IPS DF 19.7 (cell line): ENCODE data around the gene RSPH6A.

Experiments
- DNase-seq: peaks from one replicate; pipeline ENCODE4 v3.0.0-alpha.2; 2013; ENCODE audit warnings: low read depth, low spot score

Gene RSPH6A

GRCh38 chr19:45781214-45782161 lies 33.6 kb downstream of the RSPH6A start:
- no peak for DNase-seq

- DNase-seq, result no peak
Measured at GRCh38 chr19:45780448-45781213, 34.5 kb downstream of the RSPH6A start.

DNA sequence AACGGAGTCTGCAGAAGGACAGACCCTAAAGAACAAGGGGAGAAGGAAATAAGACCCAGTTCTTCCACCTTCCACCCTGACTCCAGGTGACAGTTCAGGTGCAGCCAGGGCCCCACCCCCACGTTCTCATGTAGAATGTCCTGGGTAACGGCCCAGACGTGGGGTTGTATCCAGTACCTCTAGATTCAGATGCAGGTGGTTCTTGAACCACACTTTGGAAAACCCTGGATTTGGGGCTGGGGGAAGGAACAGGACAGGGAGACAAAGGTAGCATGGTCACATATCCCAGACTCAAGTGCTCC lies 35.0 kb downstream of the RSPH6A start:
- DNase-seq, result no peak

GRCh38 chr19:45779231-45780145 lies 35.6 kb downstream of the RSPH6A start:
- no peak for DNase-seq

- no peak for DNase-seq
Measured at GRCh38 chr19:45778010-45778661, 37.0 kb downstream of the RSPH6A start.

DNA sequence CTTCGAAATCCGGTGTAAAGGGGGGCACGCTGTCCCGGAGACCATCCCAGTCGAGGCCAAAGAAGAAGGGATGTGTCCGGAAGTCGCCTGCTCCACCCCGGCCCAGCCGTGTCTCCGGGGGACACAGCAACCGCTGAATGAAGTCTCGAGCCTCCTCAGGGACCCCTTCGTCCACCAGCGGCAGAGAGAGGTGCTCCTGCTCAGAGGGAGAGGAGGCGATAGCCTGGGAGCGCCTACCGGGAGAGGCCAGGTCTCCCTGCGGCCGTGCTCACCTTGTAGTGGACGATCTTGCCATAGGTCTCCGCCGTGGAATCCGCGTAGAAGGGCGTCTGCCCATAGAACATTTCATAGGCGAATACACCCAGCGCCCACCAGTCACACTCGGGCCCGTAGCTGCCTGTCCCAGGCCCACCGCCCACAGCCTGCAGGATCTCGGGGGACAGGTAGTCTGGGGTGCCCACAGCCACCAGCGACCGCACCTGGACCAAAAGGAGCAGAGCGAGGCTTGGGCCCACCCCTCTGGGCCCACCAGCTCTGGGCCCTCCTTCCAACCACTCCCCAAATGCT lies 37.6 kb downstream of the RSPH6A start:
- DNase-seq, result no peak

DNA sequence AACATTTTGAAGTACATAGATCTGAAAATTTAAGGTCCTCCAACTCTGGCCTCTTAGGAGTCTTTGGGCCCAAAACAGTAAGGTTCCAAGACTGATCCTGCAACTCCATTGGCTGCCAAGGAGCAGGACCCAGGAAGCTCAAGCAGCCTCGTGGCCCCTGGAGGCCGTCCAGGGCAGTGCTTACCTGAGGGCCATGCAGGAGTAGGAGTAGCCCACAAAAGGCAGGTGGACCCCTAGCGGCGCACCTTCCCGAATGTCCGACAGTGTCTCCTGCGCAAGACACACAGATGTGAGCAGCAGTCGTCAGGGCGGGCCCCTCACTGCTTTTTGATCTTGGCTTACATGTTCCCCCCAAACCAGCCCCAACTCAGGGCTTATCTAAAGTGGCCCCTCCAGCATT lies 40.3 kb downstream of the RSPH6A start:
- DNase-seq, result peak; percentile 71

DNA sequence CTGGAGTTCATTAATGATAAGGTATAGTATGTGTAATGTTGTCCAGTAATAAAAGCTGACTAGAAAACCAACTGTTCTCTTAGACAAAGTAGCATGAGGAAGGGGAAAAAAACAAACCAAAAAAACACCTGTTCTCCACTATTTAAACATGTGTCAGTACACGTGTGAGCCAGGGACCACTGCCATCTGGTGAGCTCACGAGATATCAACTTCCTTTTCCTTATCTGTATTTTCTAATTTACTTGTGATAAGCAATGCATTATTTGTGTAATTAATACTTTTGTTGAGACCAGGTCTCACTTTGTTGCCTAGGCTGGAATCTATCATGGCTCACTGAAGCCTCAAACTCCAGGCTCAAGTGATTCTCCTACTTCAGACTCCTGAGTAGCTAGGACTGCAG lies 41.7 kb downstream of the RSPH6A start:
- no peak for DNase-seq

DNA sequence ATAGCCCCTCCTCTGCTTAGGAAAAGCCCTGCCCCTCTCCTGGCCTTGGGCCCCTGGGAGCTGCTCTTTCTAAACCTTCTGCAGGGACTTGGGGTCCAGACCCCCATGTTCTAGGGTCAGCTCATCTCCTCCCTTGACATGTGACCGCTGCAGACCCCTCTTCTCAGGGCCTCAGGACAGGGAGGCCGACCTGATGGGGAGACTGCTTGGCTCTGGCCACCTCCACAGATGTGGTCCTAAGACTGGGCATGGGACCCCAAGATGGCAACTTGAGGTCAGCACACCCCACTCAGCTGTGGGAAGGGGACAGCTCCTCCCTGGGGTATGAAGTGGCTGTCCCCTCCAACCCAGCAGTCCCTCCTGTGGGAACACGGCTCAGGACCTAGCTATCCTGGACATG lies 42.2 kb downstream of the RSPH6A start:
- DNase-seq, result no peak

DNA sequence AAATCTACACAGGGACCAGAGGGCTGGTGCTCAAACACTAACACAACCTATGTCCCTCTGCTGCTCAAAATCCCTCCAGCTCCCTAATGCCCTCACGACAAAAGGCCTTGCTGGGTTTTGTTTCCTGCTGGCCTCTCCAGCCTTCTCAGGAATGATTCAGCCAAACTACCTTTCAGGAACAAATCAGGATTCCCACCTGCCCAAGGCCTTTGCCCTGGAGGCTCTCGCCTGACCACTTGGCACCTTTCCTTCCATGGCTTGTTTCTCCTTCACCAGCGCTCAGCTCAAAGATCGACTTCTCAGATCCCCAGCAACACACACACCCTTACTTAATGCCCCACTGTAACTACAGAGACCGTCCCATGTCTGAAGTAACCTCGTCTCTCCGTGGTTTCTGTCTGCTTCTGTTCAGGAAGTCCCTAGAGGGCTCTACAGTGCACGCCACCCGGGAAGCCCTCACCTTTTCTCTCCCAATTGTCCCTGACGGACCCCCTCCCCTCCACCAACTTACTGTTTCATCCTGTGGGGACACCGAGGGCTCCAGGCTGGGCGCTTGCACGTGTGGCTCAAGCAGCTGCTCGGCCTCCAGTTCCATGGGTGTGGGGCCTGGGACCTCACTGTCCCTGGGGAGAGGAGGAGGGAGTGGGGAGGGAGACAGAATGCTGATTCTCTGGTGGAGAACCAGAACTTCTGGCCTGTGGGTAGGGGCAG lies 42.8 kb downstream of the RSPH6A start:
- no peak for DNase-seq

DNA sequence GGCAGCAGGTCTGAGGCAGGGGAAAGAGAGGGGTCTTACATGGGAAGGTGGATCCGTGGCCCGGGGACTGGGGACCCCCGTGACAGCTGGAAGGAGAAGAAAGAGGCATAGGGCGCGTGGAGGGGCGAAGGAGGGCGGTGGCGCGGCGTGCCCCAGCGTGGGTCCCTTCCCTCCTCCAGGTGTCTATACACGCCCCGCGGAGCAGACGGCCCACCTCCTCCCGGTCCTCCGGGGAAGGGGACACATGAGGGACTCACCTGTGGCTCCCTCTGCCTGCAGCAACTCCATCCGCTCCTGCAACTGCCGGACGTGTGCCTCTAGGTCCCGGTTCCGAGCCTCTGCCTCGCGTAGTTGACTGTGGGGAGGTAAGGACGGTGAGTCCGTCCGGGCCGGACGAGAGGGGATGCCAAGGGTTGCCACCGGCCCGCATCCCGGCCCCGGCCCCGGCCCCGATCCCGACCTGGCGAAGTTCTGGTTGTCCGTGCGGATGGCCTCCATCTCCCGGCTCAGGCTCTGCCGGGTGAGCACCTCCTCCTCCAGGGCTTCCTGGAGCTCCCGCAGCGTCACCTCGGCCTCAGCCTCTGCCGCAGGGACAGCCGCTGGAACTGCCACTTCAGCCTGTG lies 43.7 kb downstream of the RSPH6A start:
- DNase-seq, result no peak

DNA sequence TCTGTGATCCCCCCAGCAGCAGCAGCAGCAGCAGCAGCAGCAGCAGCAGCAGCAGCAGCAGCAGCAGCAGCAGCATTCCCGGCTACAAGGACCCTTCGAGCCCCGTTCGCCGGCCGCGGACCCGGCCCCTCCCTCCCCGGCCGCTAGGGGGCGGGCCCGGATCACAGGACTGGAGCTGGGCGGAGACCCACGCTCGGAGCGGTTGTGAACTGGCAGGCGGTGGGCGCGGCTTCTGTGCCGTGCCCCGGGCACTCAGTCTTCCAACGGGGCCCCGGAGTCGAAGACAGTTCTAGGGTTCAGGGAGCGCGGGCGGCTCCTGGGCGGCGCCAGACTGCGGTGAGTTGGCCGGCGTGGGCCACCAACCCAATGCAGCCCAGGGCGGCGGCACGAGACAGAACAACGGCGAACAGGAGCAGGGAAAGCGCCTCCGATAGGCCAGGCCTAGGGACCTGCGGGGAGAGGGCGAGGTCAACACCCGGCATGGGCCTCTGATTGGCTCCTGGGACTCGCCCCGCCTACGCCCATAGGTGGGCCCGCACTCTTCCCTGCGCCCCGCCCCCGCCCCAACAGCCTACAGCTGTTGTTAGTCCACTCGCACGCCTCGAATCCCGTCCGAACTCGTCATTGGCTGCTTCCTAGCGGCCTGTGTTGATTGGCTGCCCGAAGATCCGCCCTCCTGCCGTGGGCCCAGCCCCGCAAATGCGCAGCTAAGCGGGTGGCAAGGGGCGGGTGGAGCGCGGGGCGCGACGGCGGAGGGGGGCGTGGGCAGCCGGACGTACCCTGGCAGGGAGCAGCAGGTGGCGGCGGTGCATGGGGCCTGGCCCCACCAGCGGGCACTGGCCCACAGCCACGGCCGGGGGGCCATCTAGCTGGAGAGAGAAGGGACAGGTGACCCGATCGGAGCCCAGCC lies 44.7 kb downstream of the RSPH6A start:
- peak; percentile 93 for DNase-seq

GRCh38 chr19:45769821-45770191 lies 45.3 kb downstream of the RSPH6A start:
- no peak for DNase-seq

GRCh38 chr19:45768984-45769782 lies 45.9 kb downstream of the RSPH6A start, which contains the start of gene SIX5:
Gene SIX5 (minus strand): TSS chr19:45769252. CDS start chr19:45768844, 408 bp downstream.
- DNase-seq, result peak; percentile 80

GRCh38 chr19:45768655-45768983 lies 46.5 kb downstream of the RSPH6A start:
- no peak for DNase-seq

DNA sequence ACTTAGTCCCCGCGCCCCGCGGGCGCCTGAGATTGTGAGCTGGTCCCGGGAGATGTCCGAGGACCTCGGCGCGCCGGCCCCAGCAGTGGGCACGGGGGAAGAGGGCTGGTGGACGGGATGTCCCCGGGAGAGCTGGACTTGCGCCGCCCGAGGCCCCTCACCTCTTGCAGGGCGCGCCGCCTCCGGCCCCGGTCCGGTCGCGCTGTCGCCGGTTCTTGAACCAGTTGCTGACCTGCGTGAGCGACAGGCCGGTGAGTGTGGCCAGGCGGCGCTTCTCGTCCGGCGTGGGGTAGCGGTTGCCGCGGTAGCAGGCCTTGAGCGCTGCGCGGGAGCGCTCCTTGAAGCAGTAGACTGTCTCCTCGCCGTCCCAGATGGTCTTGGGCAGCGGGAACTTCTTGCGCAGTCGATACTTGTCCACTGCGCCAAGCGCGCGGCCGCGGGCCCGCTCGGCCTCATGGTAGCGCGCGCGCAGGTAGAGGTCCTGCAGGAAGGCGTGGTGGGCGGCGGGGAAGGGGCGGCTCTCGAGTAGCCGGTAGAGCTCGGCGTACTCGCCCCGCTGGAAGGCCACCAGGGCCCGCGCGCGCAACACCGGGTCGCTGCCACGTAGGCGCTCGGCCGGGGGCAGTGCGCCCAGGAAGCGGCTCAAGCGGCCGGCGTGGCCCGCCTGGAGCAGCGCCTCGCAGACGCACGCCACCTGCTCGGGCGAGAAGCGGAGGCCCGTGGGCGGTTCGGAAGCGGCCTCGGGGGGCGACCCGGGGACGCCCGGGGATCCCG lies 47.0 kb downstream of the RSPH6A start:
- no peak for DNase-seq

- no peak for DNase-seq
Measured at GRCh38 chr19:45767410-45767880, 47.7 kb downstream of the RSPH6A start.
